PC-9 (cell line): ENCODE measurements around the gene NHLRC2. TPM values are rescaled to one million over a fixed set of nuclear protein-coding genes. Genes with fewer than 3 reads are reported as not detected.

Experiments used
- BruUV-seq: library from RNA; stranded (reverse); fragments of 400-500 nt; replicated peaks from 2 replicates; lab custom pipeline; 2021; lab: Mats Ljungman, UMichigan
- CTCF ChIA-PET: fragments of 300-600 bp; sonication (Branson Sonifier 250); formaldehyde crosslinking; loops from one replicate; lab custom pipeline; 2022; ENCODE audit warnings: antibody characterized with exemption; lab: Charles Lee
- POLR2A ChIA-PET: fragments of 300-600 bp; sonication (Branson Sonifier 250); formaldehyde crosslinking; loops from one replicate; lab custom pipeline; 2022; ENCODE audit warnings: antibody characterized with exemption; ENCODE audit not compliant: unreplicated experiment; lab: Charles Lee
- DNase-seq, 2 experiments: peaks; one replicate each; pipeline versions ENCODE4 v3.0.0 to v3.0.0-alpha.2; 2015 to 2022; ENCODE audit warnings: mixed read lengths in 1 of 2
- H2AFZ ChIP-seq: fragments of 200-600 bp; sonication (generic); 2 replicates; pipeline ENCODE4 v1.8.1; 2017; ENCODE audit warnings: antibody characterized with exemption
- H3F3A ChIP-seq: fragments of 200-600 bp; sonication (generic); 2 replicates; pipeline ENCODE4 v1.8.1; 2017; ENCODE audit warnings: antibody characterized with exemption, mild to moderate bottlenecking, low read depth; ENCODE audit not compliant: insufficient read depth
- H3K27ac ChIP-seq: fragments of 200-600 bp; sonication (generic); 2 replicates; pipeline ENCODE4 v1.6.1; 2016; ENCODE audit warnings: mixed run types
- H3K27me3 ChIP-seq: fragments of 200-600 bp; sonication (generic); 2 replicates; pipeline ENCODE4 v1.6.1; 2016; ENCODE audit warnings: low read depth, mixed run types; ENCODE audit not compliant: insufficient read depth
- H3K36me3 ChIP-seq: fragments of 200-600 bp; sonication (generic); 2 replicates; pipeline ENCODE4 v1.6.1; 2016; ENCODE audit warnings: low read depth, mixed run types
- H3K4me1 ChIP-seq: fragments of 200-600 bp; sonication (generic); replicated peaks from 2 replicates; pipeline ENCODE4 v1.6.1; 2016; ENCODE audit warnings: mixed run types; ENCODE audit not compliant: insufficient read depth
- H3K4me2 ChIP-seq: fragments of 200-600 bp; sonication (generic); 2 replicates; pipeline ENCODE4 v1.6.1; 2017; ENCODE audit warnings: mixed run types
- H3K4me3 ChIP-seq: fragments of 200-600 bp; sonication (generic); 2 replicates; pipeline ENCODE4 v1.6.1; 2016; ENCODE audit warnings: mixed run types
- H3K79me2 ChIP-seq: fragments of 200-600 bp; sonication (generic); 2 replicates; pipeline ENCODE4 v1.6.1; 2017; ENCODE audit warnings: low read depth, mixed run types
- H3K9me2 ChIP-seq: fragments of 200-600 bp; sonication (generic); 2 replicates; pipeline ENCODE4 v1.8.1; 2017; ENCODE audit warnings: mild to moderate bottlenecking; ENCODE audit not compliant: insufficient read depth
- H3K9me3 ChIP-seq: fragments of 200-600 bp; sonication (generic); 2 replicates; pipeline ENCODE4 v1.8.1; 2016; ENCODE audit warnings: low read depth; ENCODE audit not compliant: insufficient read depth
- H4K20me1 ChIP-seq: fragments of 200-600 bp; sonication (generic); 2 replicates; pipeline ENCODE4 v1.8.1; 2017; ENCODE audit not compliant: insufficient read depth
- CTCF ChIP-seq: fragments of 200-600 bp; sonication (generic); conservative IDR thresholded peaks from 2 replicates; pipeline ENCODE4 v1.6.1; 2017; ENCODE audit warnings: mixed run types, antibody characterized with exemption, mild to moderate bottlenecking, moderate library complexity
- EZH2 ChIP-seq: fragments of 200-600 bp; sonication (generic); IDR thresholded peaks from 2 replicates; pipeline ENCODE4 v1.8.0; 2017; ENCODE audit warnings: antibody characterized with exemption, low read depth
- intact Hi-C: fragments of 100-400 bp; cut with micrococcal nuclease; formaldehyde crosslinking; loops from one replicate; pipeline ENCODE4 v1.10.0; 2022; ENCODE audit not compliant: unreplicated experiment
- total RNA-seq: library from RNA; stranded (reverse); gene quantifications from 2 replicates; pipeline ENCODE4 v1.2.3, GENCODE V29; 2021

The NHLRC2 gene
- total RNA-seq, 1 experiment from 2014 or later: 22.8 TPM

GRCh38 chr10:113959383-113959760, 104.9 kb downstream of the NHLRC2 start:
- Histone ChIP-seq H3F3A (peaks cover 3% of the 10 kb centered on the region; the same call in 1 of the 2 replicates), H3K79me2 (no peaks in the 10 kb centered on the region), H3K27ac (no peak overlapping the region), H2AFZ (no peak overlapping the region), H3K4me3 (no peak overlapping the region), H3K4me1 (peaks cover 22% of the 10 kb centered on the region), H3K9me3 (no peaks in the 10 kb centered on the region), H4K20me1 (no peaks in the 10 kb centered on the region), H3K27me3 (no peaks in the 10 kb centered on the region), H3K9me2 (no peaks in the 10 kb centered on the region), H3K36me3 (no peaks in the 10 kb centered on the region), H3K4me2 (no peak overlapping the region)
- ChIA-PET POLR2A (interaction anchor here (0.6 to 1.0 kb wide), 3 partner anchors 23 to 713 kb away, joined by 4 to 8 read pairs (median 4); no protein-coding TSS in a partner anchor), CTCF (interaction anchor here (0.6 kb wide), 1 partner anchor 15 kb away, joined by 5 read pairs; no protein-coding TSS in a partner anchor)
- DNase-seq: peak; percentile 29 to 39
- TF ChIP-seq CTCF (no peak), EZH2 (no peak)
- no TSS peak for BruUV-seq
- intact Hi-C loops: loop anchor here (2.0 to 5.0 kb wide), 2 partner anchors 23 to 42 kb away; no protein-coding TSS in a partner anchor

GRCh38 chr10:113960617-113961181, 106.2 kb downstream of the NHLRC2 start:
- Histone ChIP-seq H4K20me1 (no peaks in the 10 kb centered on the region), H3K4me1 (peaks cover 17% of the 10 kb centered on the region), H3K79me2 (no peaks in the 10 kb centered on the region), H3K27ac (no peak overlapping the region), H3K9me2 (no peaks in the 10 kb centered on the region), H3K4me2 (no peak overlapping the region), H3F3A (peaks cover 3% of the 10 kb centered on the region; the same call in 1 of the 2 replicates), H3K9me3 (no peaks in the 10 kb centered on the region), H2AFZ (no peak overlapping the region), H3K27me3 (no peaks in the 10 kb centered on the region), H3K4me3 (no peak overlapping the region), H3K36me3 (no peaks in the 10 kb centered on the region)
- DNase-seq: peak; percentile 50 to 62
- ChIA-PET POLR2A (no interaction called here), CTCF (no interaction called here)
- no TSS peak for BruUV-seq
- intact Hi-C loops: no loop called here
- TF ChIP-seq CTCF (no peak), EZH2 (no peak)

GRCh38 chr10:113961182-113962031, 106.9 kb downstream of the NHLRC2 start:
- no peak overlapping the region for H3K4me2 ChIP-seq
- peaks cover 17% of the 10 kb centered on the region for H3K4me1 ChIP-seq
- no peak overlapping the region for H2AFZ ChIP-seq
- no peaks in the 10 kb centered on the region for H3K9me3 ChIP-seq
- intact Hi-C loops: no loop called here
- H4K20me1 ChIP-seq: no peaks in the 10 kb centered on the region
- TF ChIP-seq EZH2 (no peak), CTCF (no peak)
- H3F3A ChIP-seq: peaks cover 3% of the 10 kb centered on the region; the same call in 1 of the 2 replicates
- no peaks in the 10 kb centered on the region for H3K36me3 ChIP-seq
- H3K4me3 ChIP-seq: no peak overlapping the region
- H3K79me2 ChIP-seq: no peaks in the 10 kb centered on the region
- ChIA-PET CTCF (no interaction called here), POLR2A (no interaction called here)
- no peaks in the 10 kb centered on the region for H3K9me2 ChIP-seq
- no peak overlapping the region for H3K27ac ChIP-seq
- no peak for DNase-seq
- no peaks in the 10 kb centered on the region for H3K27me3 ChIP-seq
- no TSS peak for BruUV-seq
